ENCODE data around the gene MPL. TPM values are rescaled to one million over a fixed set of nuclear protein-coding genes. Genes with fewer than 3 reads are reported as not detected.
A peak's percentile ranks its signal among the peaks of the same experiment; 100 is the strongest.

Gene MPL
- total and polyA plus RNA-seq, 2 of the 8 experiments (the other 6 are each of a cell fraction or from before 2014, with no cell fraction given): 0.08 TPM; not detected in 1

DNA sequence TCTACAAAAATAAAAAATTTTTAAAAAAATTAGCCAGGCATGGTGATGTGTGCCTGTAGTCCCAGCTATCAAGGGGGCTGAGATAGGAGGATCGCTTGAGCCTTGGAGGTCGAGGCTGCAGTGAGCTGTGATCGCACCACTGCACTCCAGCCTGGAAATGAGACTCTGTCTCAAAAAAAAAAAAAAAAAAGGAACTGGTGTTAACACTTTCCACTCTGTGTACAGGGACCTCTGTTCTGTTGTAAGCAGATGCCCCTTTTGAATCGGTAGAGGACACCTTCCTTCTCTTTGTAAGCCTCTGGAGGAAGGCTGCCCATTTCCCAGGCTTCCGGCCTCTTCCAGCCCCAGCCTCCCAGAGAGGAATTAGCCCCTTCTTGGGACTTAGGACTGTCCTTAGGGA lies 44.9 kb upstream of the MPL start:
- DNase-seq (ENCODE audit: low read depth in 1 of 2, low spot score in 2 of 2): no peak
- ChIA-PET CTCF (ENCODE audit: partially characterized antibody) (interaction anchor here (0.9 to 1.5 kb wide), 3 partner anchors 20 to 67 kb away, joined by 3 read pairs; no protein-coding TSS in a partner anchor), POLR2A (ENCODE audit: partially characterized antibody) (interaction anchor here (1.0 to 2.0 kb wide), 2 partner anchors 17 to 66 kb away, joined by 5 to 7 read pairs; partner anchors contain the start of gene CDC20)

More for the DNA sequence above, 44.9 kb upstream of the MPL start:
- no peak overlapping the region for H3K4me2 ChIP-seq (ENCODE audit: insufficient read depth in 1 of 2, low read depth in 2 of 2, low read length in 2 of 2)
- WGBS, 2 experiments (ENCODE audit: extremely low coverage in 1 of 2, insufficient coverage in 1 of 2, insufficient read length in 1 of 2, insufficient replicate concordance in 2 of 2, low coverage in 1 of 2, low lambda C conversion rate in 2 of 2, missing lambda C conversion rate in 1 of 2): 92% methylated on average over 5 of the region's 5 CpGs; no CpG with 5 or more reads in 1 of the 2 experiments
- H4K8ac ChIP-seq (ENCODE audit: extremely low read depth, insufficient read depth, low read length): no peak overlapping the region
- no peak for FAIRE-seq
- no peak overlapping the region for H4K5ac ChIP-seq (ENCODE audit: insufficient read length, low read depth, low read length)
- no peak overlapping the region for H2BK12ac ChIP-seq (ENCODE audit: low read depth, low read length)
- no peak overlapping the region for H3K23ac ChIP-seq (ENCODE audit: insufficient read length)
- no peaks in the 10 kb centered on the region for H3K36me3 ChIP-seq (ENCODE audit: control insufficient read depth in 2 of 4, insufficient read depth in 4 of 4, low read length in 3 of 4)
- H3K79me1 ChIP-seq (ENCODE audit: low read depth, low read length): no peaks in the 10 kb centered on the region
- H3K27ac ChIP-seq (ENCODE audit: low read depth, low read length): no peak overlapping the region
- no peak overlapping the region for H3K4ac ChIP-seq (replicated peaks; ENCODE audit: insufficient read length, low read depth, low read length)
- no peak overlapping the region for H2BK120ac ChIP-seq (replicated peaks; ENCODE audit: low read depth, low read length)
- no peaks in the 10 kb centered on the region for H3K9me3 ChIP-seq (ENCODE audit: insufficient read depth in 2 of 2, low read depth in 1 of 2, low read length in 1 of 2)
- H3K56ac ChIP-seq (replicated peaks; ENCODE audit: insufficient read length, low read depth, low read length): no peak overlapping the region
- no peak overlapping the region for H2BK20ac ChIP-seq (ENCODE audit: low read length)
- H3K23me2 ChIP-seq (ENCODE audit: low read depth, low read length): no peaks in the 10 kb centered on the region; the same call in 1 of the 2 replicates
- H3K9ac ChIP-seq (replicated peaks in 1 of 4; ENCODE audit: extremely low read depth in 1 of 4, low read depth in 3 of 4, low read length in 3 of 4): no peak overlapping the region
- H3K14ac ChIP-seq (ENCODE audit: insufficient read length): no peak overlapping the region
- H2BK5ac ChIP-seq (ENCODE audit: low read depth, low read length): no peak overlapping the region
- no peak overlapping the region for H3K18ac ChIP-seq (ENCODE audit: extremely low read depth, low read length)
- H2BK15ac ChIP-seq (ENCODE audit: low read length): no peak overlapping the region
- no peak overlapping the region for H3K4me3 ChIP-seq (ENCODE audit: extremely low read depth in 1 of 4, insufficient read depth in 2 of 4, low read depth in 3 of 4, low read length in 4 of 4)
- no peak overlapping the region for H2AFZ ChIP-seq (ENCODE audit: low read length)
- peak overlapping the region; percentile 10 for H4K91ac ChIP-seq (replicated peaks; ENCODE audit: insufficient read length, low read length)
- peaks cover 0 to 8% (median 4%) of the 10 kb centered on the region in 4 experiments; a peak in 4 of 7 replicates for H3K4me1 ChIP-seq (replicated peaks in 1 of 4; ENCODE audit: control insufficient read depth in 3 of 4, insufficient read depth in 4 of 4, low read length in 3 of 4)
- no peak overlapping the region for H2AK5ac ChIP-seq (ENCODE audit: low read depth, low read length)
- no peaks in the 10 kb centered on the region for H4K20me1 ChIP-seq (replicated peaks in 1 of 2; ENCODE audit: control insufficient read depth in 1 of 2, insufficient read depth in 2 of 2, low read length in 2 of 2)
- TF ChIP-seq GABPA (IDR thresholded peaks at IDR 0.05; ENCODE audit: borderline replicate concordance, insufficient read depth, low read length): no peak
- no peak for TF ChIP-seq EP300 (IDR thresholded peaks at IDR 0.05; ENCODE audit: borderline replicate concordance in 1 of 2, low read depth in 2 of 2, low read length in 2 of 2)
- no peak for TF ChIP-seq SP1 (IDR thresholded peaks at IDR 0.05; ENCODE audit: low read depth, low read length)
- no peak for TF ChIP-seq POLR2AphosphoS5 (IDR thresholded peaks at IDR 0.05; ENCODE audit: low read depth, low read length)
- H3K79me2 ChIP-seq (ENCODE audit: control insufficient read depth in 1 of 2, insufficient read depth in 2 of 2, low read length in 2 of 2): no peaks in the 10 kb centered on the region
- H3K27me3 ChIP-seq (replicated peaks in 1 of 4; ENCODE audit: control insufficient read depth in 3 of 4, extremely low read depth in 1 of 4, insufficient read depth in 3 of 4, low read length in 3 of 4): no peaks in the 10 kb centered on the region
